Measurements from ENCODE around the gene SYNE1.
"Not testable (repeated sequence)": the region's sequence is repeated elsewhere in the genome, so short reads cannot be mapped to it uniquely, and the experiment has no call there.

DNA sequence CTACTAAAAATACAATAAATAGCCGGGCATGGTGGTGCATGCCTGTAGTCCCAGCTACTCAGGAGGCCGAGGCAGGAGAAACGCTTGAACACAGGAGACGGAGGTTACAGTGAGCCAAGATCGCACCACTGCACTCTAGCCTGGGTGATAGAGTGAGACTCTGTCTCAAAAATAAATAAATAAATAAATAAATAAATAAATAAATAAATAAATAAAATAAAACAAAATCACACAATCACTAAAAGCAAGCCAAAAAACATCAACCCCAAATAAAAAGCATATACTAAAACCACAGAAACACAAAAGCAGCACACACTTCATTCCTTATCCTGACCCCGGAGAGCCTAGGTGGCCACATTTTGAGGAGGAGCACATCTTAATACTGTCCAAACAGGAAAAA, 498.8 kb downstream of the SYNE1 start:
- not testable (repeated sequence) for TF ChIP-seq POLR2A (IDR thresholded peaks at IDR 0.05)
- TF ChIP-seq, protein P1, sequence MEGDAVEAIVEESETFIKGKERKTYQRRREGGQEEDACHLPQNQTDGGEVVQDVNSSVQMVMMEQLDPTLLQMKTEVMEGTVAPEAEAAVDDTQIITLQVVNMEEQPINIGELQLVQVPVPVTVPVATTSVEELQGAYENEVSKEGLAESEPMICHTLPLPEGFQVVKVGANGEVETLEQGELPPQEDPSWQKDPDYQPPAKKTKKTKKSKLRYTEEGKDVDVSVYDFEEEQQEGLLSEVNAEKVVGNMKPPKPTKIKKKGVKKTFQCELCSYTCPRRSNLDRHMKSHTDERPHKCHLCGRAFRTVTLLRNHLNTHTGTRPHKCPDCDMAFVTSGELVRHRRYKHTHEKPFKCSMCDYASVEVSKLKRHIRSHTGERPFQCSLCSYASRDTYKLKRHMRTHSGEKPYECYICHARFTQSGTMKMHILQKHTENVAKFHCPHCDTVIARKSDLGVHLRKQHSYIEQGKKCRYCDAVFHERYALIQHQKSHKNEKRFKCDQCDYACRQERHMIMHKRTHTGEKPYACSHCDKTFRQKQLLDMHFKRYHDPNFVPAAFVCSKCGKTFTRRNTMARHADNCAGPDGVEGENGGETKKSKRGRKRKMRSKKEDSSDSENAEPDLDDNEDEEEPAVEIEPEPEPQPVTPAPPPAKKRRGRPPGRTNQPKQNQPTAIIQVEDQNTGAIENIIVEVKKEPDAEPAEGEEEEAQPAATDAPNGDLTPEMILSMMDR (IDR thresholded peaks at IDR 0.05 in 4 of 5, conservative IDR thresholded peaks at IDR 0.05 in 1 of 5) = not testable (repeated sequence)
